Activated CD4-positive, alpha-beta T cell treated with anti-CD3 and anti-CD28 coated beads, Interleukin-2, amount 50 U/mL, for 16 hours (primary cell): ENCODE measurements around the gene IFNL1.
"Not testable (repeated sequence)": the region's sequence is repeated elsewhere in the genome, so short reads cannot be mapped to it uniquely, and the experiment has no call there.

Experiments
- DNase-seq: peaks from one replicate; pipeline ENCODE4 v3.0.0-alpha.2; 2020

Gene IFNL1

GRCh38 chr19:39296055-39296645, at the start of gene IFNL1:
Gene IFNL1 (plus strand): TSS chr19:39296407. CDS start chr19:39296422, 15 bp downstream.
- DNase-seq = no peak

DNA sequence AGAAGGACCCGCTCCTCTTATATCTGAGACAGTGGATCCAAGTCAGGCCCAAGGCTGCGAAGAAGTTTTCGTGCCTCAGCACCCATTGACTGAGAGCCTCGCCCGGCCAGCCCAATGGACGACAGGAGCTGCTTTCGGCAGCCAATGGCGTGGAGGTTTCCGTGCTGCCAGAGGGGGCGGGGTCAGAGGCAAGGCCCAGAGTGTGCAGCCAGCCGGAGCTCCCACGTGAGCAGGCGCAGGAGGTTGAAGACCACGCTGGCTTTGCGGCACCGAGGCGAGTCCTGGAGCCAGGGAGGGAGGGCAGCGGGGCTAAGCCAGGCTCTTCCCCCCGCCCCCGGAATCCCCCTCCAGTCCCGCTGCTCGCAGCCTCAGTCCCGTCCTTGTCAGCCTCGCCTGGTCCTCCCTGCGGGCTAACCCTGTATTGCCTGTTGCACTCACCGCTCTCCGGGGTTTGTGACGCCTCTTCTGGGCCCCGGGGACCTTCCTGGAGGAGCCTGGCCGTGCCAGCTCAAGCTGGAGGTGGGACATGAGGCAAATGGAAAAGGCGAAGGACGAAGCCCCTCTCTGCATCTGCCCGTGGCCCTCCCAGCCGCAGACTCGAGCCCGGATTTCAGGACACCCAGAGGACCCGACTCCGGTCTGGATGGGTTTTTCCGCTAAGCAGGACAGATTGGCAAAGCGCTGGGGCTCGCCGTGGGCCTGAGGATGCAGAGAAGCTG, 49.1 kb upstream of the IFNL1 start:
- peak; percentile 17 for DNase-seq

DNA sequence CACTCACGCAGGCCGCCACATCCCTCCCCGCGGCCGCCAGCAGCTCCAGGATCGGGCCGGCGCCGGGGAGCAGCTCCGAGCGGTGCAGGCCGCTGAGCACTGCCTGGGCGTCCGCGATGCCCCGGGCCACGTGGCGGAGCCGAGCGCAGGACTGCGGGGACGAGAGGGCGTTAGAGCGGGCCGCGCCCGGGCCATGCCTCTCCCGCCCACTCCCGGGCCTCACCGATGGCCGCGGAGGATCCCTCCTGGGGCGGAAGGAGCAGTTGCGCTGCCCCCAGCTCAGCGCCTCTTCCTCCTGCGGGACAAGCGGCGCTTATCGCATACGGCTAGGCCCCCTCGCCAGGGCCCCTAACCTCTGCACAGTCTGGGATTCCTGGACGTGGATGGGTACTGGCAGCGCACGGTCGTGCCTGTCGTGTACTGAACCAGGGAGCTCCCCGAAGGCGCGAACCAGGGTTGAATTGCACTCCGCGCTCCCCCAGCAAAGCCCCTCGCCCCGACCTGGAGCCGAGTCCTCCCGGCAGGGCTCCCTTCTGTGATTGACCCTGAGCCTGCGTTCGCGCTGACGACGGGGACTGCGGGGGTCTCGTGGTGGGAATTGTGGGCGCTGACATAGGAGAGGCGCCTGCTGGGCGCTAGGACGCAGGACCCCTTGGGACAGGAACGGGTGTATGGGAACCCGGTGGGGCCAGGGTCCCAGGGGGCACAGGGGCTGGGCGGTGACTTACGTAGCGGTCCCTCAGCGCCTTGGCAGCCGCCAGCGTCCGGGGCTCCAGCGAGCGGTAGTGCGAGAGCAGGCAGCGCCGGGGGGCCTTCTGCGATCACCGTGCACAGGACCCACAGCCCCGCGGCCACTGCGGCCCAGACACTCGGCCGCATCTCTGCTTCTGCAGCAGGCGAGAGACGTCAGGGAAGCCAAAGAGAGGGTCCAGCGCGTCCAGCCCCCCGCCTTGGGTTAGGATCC, 48.2 kb upstream of the IFNL1 start:
- no peak for DNase-seq

DNA sequence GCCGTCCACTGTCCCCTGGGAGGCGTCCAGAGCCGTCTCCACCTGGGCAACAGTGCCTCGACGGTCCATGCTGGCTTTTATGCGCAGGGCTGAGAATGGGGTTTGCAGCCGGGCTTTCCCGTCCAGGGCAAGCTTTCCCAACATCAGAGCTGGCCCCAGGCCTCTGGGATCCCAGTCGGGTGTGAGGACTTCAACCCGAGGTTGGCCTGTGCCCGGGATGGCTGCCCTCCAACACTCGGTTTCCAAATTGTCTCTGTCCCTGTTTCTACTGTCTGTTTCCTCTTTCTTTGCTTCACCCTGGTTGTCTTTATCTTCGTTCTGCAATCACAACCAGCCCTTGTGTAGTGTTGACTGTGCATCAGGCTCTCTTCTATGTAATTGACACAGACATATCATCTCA, 47.4 kb upstream of the IFNL1 start, which contains the start of gene IFNL4:
Gene IFNL4 (minus strand): TSS at position 51 of the 400 bp plus-strand sequence.
- no peak for DNase-seq

GRCh38 chr19:39251081-39251480, 45.1 kb upstream of the IFNL1 start:
- no peak for DNase-seq

GRCh38 chr19:39251846-39252245, 44.4 kb upstream of the IFNL1 start:
- no peak for DNase-seq

GRCh38 chr19:39252458-39252857, 43.7 kb upstream of the IFNL1 start:
- DNase-seq = no peak

DNA sequence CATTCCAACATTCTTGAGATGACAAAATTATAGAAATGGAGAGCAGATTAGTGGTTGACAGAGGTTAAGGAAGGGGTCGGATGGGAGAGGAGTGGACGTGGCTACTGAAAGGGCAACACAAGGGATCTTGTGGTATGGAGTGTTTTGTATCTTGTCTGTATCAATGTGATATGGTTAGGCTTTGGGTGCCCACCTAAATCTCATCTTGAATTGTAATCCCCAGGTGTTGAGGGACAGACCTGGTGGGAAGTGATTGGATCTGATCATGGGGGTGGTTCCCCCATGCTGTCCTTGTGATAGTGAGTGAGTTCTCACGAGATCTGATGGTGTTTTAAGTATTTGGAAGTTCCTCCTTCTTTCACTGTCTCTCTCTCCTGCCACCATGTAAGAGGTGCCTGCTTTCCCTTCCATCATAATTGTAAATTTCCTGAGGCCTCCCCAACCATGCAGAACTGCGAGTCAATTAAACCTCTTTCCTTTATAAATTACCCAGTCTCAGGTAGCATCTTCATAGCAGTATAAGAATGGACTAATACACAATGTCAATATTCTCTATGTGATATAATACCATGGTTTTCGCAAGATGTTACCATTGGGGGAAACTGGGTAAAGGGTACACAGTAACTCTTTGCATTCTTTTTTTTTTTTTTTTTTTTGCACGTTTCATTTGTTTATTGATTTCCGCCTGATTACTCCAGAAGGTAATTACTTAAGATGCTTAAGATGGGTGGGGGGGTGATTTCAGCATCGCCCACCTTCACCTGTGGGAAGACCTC, 42.6 kb upstream of the IFNL1 start:
- DNase-seq = no peak

DNA sequence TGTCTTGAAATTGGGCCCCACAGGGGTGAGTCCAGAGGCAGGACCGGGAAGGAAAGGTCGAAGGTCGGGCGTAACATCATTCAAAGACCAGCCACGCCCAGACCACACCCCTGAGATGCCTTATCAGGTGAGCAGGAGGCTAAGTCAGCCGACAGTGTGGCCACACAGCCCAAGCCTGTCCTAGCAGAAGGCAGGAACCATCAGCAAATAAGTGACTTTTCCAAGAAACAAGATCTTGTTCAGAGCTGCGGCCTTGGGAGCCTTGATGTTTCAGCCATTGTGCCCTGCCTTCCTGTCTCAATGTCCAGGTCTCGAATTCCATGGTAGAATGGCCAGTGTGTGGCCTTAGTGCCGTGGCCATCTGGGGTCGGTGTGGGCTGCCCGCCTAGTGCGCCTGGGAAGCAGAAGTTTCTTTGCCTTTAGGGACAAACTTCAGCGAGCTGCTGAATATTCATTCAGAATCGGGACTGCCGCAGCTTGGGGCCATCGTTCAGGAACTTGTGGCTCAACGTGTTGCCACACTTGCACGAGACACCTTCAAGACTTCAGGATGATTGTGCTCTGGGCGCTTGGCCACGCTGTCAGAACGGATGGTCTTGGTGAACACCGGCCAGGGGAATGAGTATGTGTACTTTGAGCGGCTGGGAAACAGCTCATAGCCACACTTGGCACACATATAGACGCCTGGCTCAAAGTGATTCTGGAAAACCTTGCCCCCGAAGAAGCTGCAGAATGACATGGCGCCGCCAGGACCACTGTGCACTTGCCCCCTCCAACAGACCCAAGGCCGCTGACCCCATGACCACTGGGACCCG, 41.5 kb upstream of the IFNL1 start:
- no peak for DNase-seq

- DNase-seq = no peak
Measured at GRCh38 chr19:39257227-39257626, 39.0 kb upstream of the IFNL1 start.

GRCh38 chr19:39261704-39262103, 34.5 kb upstream of the IFNL1 start:
- DNase-seq = no peak

GRCh38 chr19:39262496-39262895, 33.7 kb upstream of the IFNL1 start:
- no peak for DNase-seq

GRCh38 chr19:39263912-39264305, 32.3 kb upstream of the IFNL1 start:
- no peak for DNase-seq

DNA sequence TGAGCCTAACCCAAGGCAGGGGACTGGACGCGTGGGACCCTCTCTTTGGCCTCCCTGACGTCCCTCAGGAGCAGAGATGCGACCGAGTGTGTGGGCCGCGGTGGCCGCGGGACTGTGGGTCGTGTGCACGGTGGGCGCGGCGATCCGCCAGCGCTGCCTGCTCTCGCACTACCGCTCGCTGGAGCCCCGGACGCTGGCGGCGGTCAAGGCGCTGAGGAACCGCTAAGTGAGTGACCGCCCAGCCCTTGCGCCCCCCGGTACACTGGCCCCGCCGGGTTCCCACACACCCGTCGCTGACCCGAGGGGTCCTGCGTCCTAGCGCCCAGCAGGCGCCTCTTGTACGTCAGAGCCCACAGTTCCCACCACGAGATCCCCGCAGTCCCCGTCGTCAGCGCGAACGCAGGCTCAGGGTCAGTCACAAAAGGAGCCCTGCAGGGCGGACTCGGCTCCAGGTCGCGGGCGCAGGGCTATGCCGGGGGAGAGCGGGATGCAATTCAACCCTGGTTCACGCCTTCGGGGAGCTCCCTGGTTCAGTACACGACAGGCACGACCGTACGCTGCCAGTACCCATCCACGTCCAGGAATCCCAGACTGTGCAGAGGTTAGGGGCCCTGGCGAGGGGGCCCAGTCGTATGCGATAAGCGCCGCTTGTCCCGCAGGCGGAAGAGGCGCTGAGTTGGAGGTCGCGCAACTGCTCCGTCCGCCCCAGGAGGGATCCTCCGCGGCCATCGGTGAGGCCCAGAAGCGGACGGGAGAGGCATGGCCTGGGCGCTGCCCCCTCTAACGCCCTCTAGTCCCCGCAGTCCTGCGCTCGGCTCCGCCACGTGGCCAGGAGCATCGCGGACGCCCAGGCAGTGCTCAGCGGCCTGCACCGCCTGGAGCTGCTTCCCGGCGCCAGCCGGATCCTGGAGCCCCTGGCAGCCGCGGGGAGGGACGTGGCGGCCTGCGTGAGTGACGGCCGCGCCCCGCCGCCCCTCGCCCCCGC, 31.6 kb upstream of the IFNL1 start:
- no peak for DNase-seq

GRCh38 chr19:39265321-39265916, 30.8 kb upstream of the IFNL1 start:
- DNase-seq = no peak

DNA sequence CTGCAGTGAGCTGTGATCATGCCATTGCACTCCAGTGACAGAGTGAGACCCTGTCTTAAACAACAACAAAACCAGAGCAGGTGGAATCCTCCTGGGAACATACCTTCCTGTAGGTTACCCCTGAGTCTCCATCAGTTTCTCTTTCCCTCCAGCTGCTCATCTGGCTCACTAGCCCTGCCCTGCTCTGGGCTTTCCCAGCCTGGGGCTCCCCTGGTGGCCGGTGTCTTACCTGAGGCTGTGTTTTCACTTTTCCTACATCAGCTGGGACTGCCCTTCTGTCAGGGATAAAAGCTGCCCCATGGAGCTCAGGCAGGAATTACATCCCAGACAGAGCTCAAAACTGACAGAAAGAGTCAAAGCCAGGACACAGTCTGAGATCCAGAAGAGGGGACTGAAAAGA, 28.1 kb upstream of the IFNL1 start, which contains the start of gene IFNL2:
Gene IFNL2 (plus strand): TSS at position 312 of the 400 bp plus-strand sequence. CDS start 173 bp downstream, outside the sequence.
- DNase-seq = not testable (repeated sequence)

DNA sequence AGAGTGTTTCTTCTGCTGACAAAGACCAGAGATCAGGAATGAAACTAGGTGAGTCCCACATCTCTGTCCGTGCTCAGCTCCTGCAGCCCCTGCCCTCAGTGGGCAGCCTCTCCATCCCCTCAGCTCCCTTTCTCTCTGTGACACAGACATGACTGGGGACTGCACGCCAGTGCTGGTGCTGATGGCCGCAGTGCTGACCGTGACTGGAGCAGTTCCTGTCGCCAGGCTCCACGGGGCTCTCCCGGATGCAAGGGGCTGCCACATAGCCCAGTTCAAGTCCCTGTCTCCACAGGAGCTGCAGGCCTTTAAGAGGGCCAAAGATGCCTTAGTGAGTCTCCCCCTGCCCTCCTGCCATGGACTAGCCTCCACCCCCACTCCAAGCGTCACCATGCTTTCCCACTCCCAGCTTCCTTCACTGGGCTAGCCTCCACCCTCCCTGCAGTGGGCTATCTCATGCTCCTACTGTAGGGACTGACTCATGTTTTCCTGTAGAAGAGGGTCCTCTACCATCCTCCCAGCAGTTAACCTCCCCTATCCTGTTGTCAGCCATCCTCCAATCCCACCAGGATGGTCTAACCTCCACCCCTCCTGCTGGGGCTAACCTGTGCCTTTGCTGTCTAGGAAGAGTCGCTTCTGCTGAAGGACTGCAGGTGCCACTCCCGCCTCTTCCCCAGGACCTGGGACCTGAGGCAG, 27.5 kb upstream of the IFNL1 start:
- not testable (repeated sequence) for DNase-seq

DNA sequence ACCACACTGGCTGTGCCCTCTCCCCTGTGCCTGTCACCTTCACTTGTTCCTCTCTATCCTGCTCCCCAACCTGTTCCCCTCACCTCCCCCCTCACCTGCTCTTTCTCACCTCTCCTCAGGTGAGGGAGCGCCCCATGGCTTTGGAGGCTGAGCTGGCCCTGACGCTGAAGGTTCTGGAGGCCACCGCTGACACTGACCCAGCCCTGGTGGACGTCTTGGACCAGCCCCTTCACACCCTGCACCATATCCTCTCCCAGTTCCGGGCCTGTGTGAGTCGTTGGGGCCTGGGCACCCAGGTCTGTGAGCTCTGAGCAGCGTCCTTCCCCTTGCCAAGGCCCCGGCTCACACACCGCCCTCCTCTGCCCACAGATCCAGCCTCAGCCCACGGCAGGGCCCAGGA, 26.8 kb upstream of the IFNL1 start:
- not testable (repeated sequence) for DNase-seq
